NCI-H2081 (cell line): Measurements from ENCODE around the gene STAT4.

Source experiments
- DNase-seq, 2 experiments: peaks; one replicate each; lab custom pipeline; 2025; lab: John Stamatoyannopoulos, UW

STAT4 gene

DNA sequence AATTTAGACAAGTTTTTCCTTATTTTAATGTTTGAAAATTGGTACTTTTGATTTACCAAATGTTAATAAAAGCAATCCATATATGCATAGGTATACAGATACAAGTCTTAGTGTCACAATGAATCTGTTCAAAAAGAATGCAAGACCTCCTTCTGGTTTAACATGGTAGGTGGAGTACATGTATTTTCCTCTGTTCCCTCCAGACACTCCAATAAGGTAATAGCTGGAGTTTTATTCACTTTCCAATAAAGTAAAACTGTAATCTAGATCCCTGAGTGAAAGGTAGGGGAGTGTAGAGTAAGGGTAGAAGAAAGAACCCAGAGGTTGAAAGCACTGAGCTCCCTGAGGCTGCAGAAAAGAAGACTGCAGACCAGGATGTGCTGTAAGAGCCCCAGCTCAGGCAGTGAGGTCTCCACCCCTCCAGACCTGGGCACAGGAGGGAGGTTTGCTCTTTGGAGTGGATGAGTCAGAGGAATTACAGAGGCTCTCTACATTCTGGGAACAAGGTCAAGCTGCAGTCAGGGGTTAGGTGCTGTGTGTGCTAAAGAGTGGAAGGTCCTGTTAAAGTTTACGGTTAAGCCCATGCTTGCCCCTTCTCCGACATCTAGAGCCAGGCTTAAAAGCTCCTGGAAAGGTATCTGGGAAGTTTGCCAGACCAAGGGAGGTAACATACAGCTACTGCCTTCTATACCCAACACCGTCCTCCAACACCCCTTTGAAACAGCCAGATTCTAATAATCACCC lies 109.2 kb downstream of the STAT4 start:
- DNase-seq: no peak

DNA sequence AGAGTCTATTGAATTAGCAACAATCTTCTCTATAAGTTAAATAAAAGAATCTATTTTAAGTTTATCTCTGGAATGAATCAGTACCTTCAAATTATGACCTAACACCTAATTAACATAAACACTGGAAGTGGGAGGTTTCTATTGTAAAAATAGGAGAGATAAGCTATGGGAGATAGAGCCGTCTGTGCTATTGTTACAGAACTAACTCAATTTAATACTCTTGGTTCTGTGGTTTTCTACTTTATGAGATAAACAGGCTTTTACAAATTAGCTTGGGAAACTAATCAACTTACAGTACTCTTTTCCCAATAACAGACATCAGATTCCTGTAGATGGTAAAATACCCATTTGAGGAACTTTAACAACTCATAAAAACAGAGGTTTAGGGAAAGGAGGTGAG lies 111.2 kb downstream of the STAT4 start:
- DNase-seq: no peak

DNA sequence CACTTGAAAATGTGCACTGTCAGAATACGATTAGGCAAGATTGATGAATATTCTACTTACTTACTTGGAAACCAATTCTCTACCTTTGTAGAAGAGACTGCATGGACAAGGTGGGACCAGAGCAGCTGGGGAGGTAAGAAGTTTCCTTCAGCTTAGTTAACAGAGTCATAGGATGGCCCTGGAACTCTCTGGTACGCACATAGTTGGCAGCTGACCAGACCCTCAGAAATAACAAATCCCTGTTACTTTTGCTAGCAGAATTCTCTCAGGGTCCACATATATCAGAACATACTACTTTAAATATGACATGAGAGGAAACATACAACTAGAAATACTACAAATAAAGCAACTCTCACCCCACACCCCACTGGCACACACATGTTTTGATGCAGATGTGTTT lies 112.1 kb downstream of the STAT4 start:
- no peak for DNase-seq

DNA sequence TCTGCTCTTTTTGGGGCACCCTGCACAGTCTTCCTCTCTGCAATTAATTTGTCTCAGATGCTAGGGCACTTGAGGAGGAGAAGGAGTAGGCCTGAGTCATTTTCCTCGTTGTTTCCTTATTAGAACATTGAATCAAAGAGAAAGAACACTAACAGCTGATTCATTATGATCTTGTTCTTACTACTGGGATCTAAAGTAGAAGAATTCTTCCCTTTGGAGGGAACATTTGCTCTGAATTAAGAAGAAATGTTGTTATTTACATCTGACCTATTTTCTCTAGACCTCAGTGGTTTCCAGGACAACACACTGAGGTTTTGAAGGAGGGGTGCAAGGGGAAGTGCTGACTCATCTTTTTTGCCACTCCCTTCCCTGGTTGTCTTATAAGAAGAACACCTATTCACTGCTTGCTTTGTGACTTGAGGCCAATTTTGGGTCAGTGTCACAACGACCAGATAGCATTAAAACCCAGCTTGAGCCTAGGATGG lies 112.5 kb downstream of the STAT4 start:
- no peak for DNase-seq

DNA sequence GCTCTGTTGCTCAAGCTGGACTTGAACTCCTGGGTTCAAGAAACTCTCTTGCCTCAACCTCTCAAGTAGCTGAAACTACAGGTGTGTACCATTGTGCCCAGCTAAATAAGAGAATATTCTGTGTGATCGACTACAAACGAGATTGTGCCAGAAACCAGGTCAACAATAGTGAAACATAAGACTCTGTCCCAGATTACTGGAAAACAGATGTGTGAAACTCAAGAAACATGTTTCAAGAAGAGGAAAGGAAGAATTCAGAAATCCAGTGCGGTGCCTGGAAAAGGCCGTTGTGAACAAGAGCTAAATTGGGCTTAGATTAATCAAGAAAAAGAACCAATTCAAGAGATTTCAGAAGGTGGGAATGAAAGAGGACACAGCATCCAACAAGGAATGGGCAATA lies 113.4 kb downstream of the STAT4 start:
- DNase-seq: no peak

DNA sequence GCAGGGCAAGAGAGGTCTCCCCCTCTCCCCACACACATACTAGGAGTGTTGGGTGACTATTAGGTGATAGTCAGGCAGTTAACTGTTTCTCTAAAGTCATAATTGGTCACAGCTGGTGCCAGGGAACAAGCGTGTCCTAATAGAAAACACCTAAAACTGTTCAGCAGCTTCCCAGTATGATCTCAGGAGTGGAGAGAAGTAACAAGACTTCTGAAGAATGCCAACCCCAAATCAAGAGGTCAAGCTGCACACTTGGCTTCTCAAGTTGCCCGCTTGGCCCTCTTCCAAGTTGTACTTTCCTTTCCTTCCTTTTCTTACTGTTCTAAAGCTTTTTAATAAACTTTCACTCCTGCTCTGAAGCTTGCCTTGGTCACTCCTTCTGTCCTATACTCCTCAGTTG lies 114.4 kb downstream of the STAT4 start:
- no peak for DNase-seq

DNA sequence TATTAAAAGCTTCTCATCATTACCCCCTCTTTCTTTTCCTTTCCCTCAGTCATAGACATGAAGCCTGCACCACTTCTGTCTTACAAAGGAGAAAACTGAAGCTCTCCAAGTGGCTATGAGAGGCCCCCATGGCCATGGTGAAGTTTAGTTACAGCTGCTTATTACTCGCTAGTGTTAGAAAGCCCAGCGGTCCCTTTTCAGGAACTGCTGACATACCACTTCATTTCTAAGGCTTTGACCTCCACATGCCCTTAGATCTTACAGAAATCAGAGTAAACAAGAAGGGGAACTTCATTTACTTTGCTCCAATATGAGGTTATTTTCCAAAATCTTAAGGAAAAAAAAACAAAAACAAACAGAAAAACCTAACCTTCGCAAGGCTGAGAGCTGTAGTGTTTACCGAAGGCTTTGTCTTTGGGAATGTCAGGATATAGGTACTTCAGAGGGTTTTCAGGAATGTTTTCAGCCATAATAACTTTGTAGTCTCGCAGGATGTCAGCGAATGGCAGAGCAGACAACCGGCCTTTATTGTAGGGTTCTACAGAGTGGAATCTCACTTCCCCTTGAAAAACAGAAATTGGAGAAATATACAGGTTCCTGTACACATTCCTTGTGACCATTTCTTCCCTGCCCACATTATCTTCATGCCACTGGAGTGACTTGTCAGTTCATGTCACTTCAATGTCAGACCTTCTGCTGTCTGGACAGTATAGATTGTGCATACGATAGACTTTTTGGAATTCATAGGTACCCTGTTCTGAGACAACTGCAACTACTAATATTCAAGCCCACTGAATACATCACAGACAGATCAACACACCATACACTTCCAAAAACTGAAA lies 118.0 kb downstream of the STAT4 start:
- no peak for DNase-seq

DNA sequence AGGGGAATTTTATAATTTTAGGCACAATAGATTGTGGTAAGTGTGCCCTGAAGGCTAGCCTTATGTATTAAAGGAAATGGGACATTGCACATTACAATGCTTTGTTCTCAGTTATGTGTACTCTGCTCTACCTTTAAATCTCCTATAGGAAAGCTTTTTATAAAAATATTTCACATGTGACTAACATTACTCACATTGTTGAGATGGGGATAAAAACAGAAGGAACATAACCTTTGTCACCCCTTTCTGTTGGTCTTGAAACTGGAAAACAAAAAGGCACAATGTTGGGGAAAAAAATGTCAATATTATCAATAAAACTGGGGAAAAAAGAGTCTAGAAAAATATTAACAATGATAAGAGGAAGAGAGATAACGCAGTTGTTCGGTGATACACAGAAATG lies 119.5 kb downstream of the STAT4 start:
- no peak for DNase-seq

DNA sequence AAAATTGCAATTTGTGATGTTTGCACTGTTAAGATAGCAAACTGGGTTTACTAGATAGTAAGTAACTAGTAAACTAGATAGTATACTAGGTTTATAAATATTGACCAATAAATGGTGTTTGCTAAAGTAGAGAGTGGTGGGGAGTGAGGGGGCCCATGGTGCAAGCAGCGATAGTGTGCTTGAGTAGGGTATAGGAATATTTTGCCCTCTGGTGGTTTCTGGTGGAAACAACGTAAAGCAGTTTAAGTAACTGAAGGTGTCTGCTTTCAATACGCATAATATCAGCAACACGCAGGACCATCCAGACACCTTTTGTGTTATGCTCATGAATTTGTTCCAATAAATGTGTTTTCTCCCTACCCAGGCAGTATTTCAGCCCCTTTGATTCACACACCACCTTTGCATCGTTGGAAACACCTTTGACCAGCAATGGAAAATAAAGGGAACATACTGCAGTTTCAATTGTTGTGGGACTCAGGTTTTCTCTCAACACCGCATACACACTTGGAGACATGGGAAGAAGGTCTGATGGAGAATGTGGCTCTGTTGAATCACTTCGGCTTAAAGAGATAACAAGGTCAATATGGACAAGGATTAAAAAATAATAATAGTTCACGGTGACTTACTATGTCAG lies 120.2 kb downstream of the STAT4 start:
- DNase-seq: peak; percentile 69 to 70

DNA sequence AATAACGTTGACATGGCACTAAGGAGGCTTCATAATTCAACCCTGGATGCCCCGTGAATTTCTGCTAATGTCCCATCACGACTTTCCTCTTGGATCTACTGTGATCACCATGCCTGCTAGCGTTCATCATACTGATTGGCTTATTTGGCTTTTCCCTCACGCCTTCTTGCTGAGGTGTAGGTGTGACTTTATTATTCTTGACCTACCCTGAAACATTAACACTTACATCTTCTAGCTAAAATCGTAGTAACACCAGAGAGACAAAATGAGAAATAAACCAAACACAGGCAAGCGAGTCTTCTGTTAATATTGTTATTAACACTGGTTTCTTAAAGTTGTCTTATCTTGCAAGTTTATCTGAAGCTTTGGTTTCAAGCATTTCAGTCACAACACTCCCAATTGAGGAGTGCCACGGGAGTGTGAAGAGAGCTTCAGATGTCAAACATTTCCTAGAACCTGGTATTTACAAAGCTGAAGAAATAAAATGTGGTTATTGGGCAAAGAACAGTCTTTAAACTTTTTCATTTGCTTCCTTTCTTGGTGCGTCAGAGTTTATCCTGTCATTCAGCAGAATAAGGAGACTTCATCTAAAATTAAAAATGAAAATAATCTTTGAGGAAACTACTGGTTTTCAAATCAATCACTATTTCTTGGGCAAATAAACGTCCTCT lies 121.4 kb downstream of the STAT4 start:
- no peak for DNase-seq

DNA sequence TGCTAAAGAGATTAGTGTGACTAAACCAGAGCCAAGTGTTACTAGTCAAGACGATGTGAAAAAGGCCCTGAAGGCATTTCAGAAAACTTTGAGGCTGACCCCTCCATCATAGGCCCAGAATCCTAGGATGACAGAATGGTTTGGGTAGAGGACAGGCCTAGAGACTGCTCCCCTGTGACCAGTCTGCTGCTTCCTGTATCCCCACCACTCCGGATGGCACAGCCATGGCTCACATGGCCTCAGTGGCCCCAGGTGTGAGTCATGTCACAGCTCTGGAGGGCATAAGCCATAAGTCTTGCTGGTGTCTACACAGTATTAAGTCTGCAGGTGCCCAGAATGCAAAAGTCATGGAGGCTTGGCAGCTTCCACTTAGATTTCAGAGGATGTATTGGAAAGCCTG lies 124.4 kb downstream of the STAT4 start:
- no peak for DNase-seq

DNA sequence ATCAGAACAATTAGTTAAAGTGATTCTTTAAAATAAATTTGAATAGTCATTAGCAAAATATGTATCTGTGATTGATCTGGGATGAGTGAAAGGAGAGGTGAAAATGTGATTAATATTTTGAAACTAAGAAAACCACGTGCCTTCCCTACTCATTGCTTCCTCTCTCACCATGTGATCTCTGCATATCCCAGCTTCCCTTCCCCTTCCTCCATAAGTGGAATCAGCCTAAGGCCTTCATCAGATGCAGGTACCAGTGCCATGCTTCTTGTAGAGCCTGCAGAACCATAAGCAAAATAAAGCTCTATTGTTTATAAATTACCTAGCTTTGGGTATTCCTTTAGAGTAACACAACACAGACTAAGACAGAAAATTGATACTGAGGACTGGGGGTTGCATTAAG lies 125.7 kb downstream of the STAT4 start:
- no peak for DNase-seq

DNA sequence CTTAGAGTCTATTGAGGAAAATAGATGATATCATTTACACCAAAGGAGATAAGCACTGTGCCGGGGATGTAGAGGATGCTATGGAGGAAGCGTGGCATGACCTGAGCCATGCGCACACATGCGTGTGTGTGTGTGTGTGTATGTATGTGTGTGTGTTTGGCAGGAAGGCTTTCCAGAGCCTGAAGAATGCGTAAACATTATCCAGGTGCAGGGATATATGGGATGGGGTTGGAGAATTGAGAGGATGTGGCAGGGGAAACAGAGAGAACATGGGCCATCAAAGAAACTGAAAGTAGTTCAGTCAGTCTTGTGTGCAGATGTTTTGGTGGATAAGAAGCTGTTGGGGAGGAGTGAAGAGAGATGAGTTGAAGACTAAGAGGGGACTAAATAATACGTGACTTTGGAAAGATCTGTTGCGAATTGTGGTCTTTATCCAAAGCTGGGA lies 127.5 kb downstream of the STAT4 start:
- DNase-seq: no peak

DNA sequence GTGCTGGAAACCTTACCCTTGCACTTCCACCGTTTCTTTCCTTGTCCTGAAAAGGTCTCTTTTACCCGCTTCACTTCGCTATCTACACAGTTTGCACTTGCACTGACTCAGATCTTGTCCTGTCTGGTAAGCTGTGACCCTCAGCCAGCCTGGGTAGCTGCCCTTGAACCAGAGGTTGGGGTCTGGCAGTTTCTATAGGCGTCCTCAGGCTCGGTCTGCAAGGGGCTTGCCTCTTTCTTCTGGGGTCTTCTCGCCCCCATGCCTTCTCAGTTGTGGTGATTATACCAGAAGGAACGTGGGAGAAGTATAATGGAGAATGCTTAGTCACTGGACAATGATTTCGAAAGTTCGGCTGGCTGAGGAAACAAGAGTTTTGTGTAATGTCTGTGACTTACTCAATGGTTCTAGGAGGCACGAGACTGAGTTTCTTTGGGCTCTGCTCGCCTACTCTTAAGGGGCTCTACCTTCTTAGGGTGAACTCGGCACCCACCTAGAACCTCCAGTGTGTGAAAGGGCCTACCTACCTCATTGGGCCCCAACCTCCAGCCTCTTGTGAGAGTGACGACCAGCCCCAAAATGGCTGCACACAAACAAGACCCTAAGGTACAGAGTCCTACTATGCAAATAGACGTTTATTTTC lies 129.9 kb downstream of the STAT4 start:
- DNase-seq: peak in 1 of 2 experiments; percentile 45

DNA sequence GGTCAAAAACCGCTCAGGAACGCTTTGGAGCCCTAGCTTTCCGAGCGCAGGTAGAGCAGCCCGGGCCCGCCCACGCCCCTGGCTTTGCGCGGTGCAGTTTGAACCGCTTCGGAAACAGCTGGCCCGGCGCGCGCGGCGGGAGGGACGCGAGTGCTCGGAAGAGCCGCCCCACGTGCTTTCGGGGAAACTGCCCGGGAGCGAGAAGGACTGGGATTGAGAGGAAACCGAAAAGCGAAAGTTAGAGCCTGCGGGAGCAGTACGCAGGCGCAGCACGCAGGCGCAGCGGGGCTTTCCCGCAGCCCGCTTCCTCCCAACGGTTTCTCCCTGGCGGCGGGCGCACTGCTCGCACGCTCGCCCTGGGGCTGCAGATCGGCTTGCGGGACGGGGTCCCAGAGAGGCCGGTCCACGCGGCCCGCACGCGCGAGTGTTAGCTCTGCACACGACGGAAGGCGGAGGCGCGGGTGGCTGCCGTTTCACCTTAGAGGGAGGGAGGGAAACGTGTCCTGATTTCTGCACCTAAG lies 130.5 kb downstream of the STAT4 start:
- peak; percentile 97 for DNase-seq

DNA sequence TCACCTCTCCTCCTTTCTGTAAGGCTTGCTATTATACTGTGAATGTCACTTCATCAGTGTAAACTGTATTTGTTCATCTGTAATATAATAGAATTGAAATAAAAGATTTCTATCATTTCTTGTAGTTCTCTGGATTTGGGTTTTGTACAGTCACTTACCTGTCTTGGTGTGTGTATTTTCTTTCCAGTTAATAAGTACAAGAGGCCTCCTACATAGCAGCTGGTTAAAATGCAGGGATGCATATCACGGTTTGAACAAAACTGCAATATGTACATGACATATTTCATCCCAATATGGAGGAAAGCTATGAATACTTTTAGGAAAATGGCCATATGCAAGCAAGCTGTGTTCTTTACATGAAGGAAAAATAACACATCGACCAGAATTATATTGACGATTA lies 131.4 kb downstream of the STAT4 start:
- no peak for DNase-seq

DNA sequence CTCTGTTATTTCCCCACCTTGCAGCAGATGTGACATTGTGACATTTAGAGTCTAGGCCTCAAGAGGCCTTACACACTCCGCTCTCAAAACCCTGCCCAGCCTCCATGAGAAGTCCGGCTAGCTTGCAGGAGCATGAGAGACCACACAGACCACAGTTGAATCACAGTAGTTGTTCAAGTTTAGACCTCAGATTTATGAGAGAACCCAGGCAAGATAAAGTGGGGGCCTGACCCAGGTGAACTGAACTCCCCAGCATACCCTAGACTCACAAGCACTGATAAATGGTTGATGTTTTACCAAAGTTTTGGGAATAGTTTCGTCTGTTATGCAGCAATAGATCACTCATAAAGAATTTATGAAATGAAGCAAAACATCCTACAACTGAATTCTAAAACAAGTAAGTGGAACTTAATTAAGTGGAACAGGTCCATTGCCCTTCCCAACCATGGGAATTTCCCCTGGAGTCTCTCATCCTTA lies 132.1 kb downstream of the STAT4 start:
- DNase-seq: no peak

DNA sequence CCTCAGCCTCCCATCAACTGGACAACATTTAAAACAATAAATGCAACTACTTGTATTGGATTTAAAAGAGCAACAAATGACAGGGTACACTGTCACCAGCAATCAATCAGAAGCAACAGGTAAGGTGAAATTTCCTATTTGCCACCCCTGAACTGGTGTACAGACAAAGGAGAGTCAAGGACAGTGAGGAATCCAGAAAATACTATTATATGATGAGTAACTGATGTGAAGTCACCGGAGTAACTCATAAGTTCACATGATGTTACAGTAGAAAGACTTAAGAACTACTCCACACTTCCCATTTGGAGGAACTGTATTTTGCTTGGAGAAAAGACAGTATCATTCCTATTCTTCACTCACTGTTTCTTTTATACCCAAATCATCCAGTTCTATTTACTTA lies 132.7 kb downstream of the STAT4 start:
- DNase-seq: no peak

DNA sequence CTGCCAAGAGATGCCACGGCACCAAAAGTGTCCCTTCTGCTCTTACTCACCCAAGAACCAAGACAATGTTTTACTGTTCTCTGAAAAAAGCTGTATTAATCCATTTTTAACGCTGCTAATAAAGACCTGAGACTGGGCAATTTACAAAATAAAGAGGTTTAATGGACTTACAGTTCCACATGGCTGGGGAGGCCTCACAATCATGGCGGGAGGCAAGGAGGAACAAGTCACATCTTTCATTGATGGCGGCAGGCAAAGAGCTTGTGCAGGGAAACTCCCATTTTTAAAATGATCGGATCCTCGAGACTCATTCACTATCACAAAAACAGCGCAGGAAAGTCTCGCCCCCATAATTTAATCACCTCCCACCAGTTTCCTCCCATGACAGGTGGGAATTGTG lies 135.0 kb downstream of the STAT4 start:
- no peak for DNase-seq

DNA sequence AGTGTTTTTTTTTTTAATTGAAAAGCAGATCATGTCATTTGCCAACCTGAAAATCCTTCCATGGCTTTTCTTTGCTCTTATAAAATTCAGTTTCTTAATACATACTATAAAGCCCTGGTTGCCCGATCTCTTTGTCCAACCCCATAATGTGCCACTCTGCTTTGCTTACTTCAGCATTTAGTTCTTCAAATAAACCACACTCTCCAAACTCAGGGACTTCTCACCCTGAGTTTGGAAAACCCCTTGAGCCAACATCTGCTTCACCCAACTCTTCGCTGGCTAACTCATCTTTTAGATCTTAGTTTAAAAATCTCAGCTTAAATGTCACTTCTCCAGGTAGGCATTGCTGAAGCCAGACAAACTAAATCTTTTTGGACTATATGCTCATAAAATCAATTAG lies 135.6 kb downstream of the STAT4 start:
- no peak for DNase-seq

DNA sequence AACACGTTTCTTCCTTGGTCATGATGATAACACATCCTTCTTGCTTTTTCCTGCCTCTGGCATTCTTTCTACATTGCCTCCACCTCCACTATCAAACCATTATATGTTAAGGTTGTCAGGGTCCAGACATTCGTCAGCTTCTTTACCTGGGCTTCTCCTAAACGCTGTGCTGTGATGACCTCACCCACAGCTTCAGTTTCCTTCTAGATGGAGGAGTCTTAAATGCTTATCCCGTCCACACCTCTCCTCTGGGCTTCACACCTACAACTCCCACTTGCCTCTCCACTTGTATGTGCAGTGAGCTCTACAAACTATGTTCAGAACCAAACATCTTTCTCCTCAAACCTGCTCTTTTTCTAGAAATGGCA lies 136.2 kb downstream of the STAT4 start:
- no peak for DNase-seq
